ENCODE results near the gene SLC13A2.

- TF ChIP-seq CTCF (IDR thresholded peaks at IDR 0.05): no peak
- TF ChIP-seq EZH2 (IDR thresholded peaks at IDR 0.05): no peak
- TF ChIP-seq EZH2phosphoT487 (IDR thresholded peaks at IDR 0.05): no peak
These were observed 36.3 kb downstream of the SLC13A2 start for GRCh38 chr17:28509789-28510188.

All from neural progenitor cell (in vitro differentiated cells).